ENCODE results near the gene GRIA2.

GRIA2 gene

GRCh38 chr4:157372567-157372966, 152.0 kb downstream of the GRIA2 start:
- DNase-seq (ENCODE audit: low spot score), result no peak

- no peak for DNase-seq (ENCODE audit: low spot score)
Observed at GRCh38 chr4:157389741-157390140, 169.2 kb downstream of the GRIA2 start.

GRCh38 chr4:157405070-157405469, 184.5 kb downstream of the GRIA2 start:
- DNase-seq (ENCODE audit: low spot score), result no peak
